CD4-positive, alpha-beta T cell (primary cell): ENCODE measurements around the gene ITIH2. TPM values are rescaled to one million over a fixed set of nuclear protein-coding genes. Genes with fewer than 3 reads are reported as not detected.

Experiments used
- ATAC-seq: fragments of 200-7000 bp; cut with Tn5 transposase; one replicate; pipeline ENCODE4 v1.10.0; 2022; ENCODE audit warnings: mild to moderate bottlenecking; ENCODE audit not compliant: poor library complexity
- CTCF ChIA-PET: fragments of 350-600 bp; sonication (Branson Sonifier 250); formaldehyde crosslinking; loops from one replicate; lab custom pipeline; 2021; ENCODE audit warnings: antibody characterized with exemption, inconsistent platforms; lab: Charles Lee
- POLR2A ChIA-PET: fragments of 350-600 bp; sonication (Branson Sonifier 250); formaldehyde crosslinking; loops from one replicate; lab custom pipeline; 2021; ENCODE audit warnings: antibody characterized with exemption, inconsistent platforms; lab: Charles Lee
- DNase-seq, 14 experiments: peaks; one replicate each; pipeline ENCODE4 v3.0.0-alpha.2; 2013 to 2020; ENCODE audit warnings: mixed read lengths in 2 of 14
- H3K27ac ChIP-seq, 2 donors: one replicate each; pipeline versions ENCODE4 v1.5.1 to v1.7.0; 2013; ENCODE audit warnings: low read length in 2 of 2, low read depth in 1 of 2, mild to moderate bottlenecking in 1 of 2
- H3K27me3 ChIP-seq, 2 experiments: 1 replicate in 1 of 2; 2 replicates in 1 of 2; pipeline versions ENCODE4 v1.6.1 to v1.7.0; 2013; ENCODE audit warnings: low read length in 2 of 2, control low read depth in 1 of 2, mild to moderate bottlenecking in 1 of 2, moderate library complexity in 1 of 2; ENCODE audit not compliant: insufficient read depth in 2 of 2, control insufficient read depth in 1 of 2
- H3K36me3 ChIP-seq: one replicate; pipeline ENCODE4 v1.6.1; 2013; ENCODE audit warnings: low read length, control low read depth; ENCODE audit not compliant: insufficient read depth
- H3K4me1 ChIP-seq: one replicate; pipeline ENCODE4 v1.6.1; 2013; ENCODE audit warnings: low read length, control low read depth; ENCODE audit not compliant: insufficient read depth
- H3K4me3 ChIP-seq: one replicate; pipeline ENCODE4 v1.5.1; 2013; ENCODE audit warnings: mild to moderate bottlenecking, low read length, moderate library complexity
- H3K9me3 ChIP-seq, 2 experiments: 1 replicate in 1 of 2; 2 replicates in 1 of 2; pipeline versions ENCODE4 v1.6.1 to v1.7.0; 2013; ENCODE audit warnings: low read length in 2 of 2, mild to moderate bottlenecking in 2 of 2, control low read depth in 1 of 2, moderate library complexity in 1 of 2; ENCODE audit not compliant: control insufficient read depth in 1 of 2, insufficient read depth in 1 of 2
- H3K27ac Mint-ChIP-seq: one replicate; pipeline ENCODE4 v1.8.0; 2020; ENCODE audit warnings: mixed read lengths
- H3K27me3 Mint-ChIP-seq: one replicate; pipeline ENCODE4 v1.8.0; 2021; ENCODE audit warnings: mixed read lengths
- H3K36me3 Mint-ChIP-seq: one replicate; pipeline ENCODE4 v1.8.0; 2021; ENCODE audit warnings: low read depth, mixed read lengths
- H3K4me1 Mint-ChIP-seq: one replicate; pipeline ENCODE4 v1.8.0; 2021; ENCODE audit warnings: low read depth, mixed read lengths
- H3K4me3 Mint-ChIP-seq: one replicate; pipeline ENCODE4 v1.8.0; 2020; ENCODE audit warnings: mild to moderate bottlenecking, mixed read lengths
- H3K9me3 Mint-ChIP-seq: one replicate; pipeline ENCODE4 v1.8.0; 2020; ENCODE audit warnings: mixed read lengths
- CTCF ChIP-seq: fragments of 200-600 bp; IDR thresholded peaks from one replicate; pipeline ENCODE4 v1.8.0; 2022; ENCODE audit warnings: antibody characterized with exemption, mild to moderate bottlenecking
- intact Hi-C, 2 experiments: fragments of 100-400 bp; cut with DNase I in 1 of 2; cut with micrococcal nuclease in 1 of 2; formaldehyde crosslinking; loops; one replicate each; pipeline versions ENCODE4 v1.15.1 to v1.9.0; 2023 to 2025; cut with DNase I, micrococcal nuclease
- total RNA-seq, 174 experiments: library from RNA in 2 of 174; stranded (reverse) in 2 of 174; gene quantifications; one replicate each; pipeline ENCODE4 v1.2.3 and lab custom pipeline; 2021 to 2026

The ITIH2 gene
- total RNA-seq, 2 experiments from 2014 or later = not detected

- peaks cover 93% of the 10 kb centered on the region for H3K36me3 Mint-ChIP-seq
Observed at GRCh38 chr10:7767209-7767608, 64.1 kb downstream of the ITIH2 start.

GRCh38 chr10:7768417-7768816 lies 65.3 kb downstream of the ITIH2 start:
- no peaks in the 10 kb centered on the region for H3K9me3 ChIP-seq
- no peaks in the 10 kb centered on the region for H3K4me1 Mint-ChIP-seq
- peaks cover 95% of the 10 kb centered on the region for H3K36me3 Mint-ChIP-seq
- ChIA-PET POLR2A (no interaction called here), CTCF (no interaction called here)
- ATAC-seq (no peak), DNase-seq (no peak)
- H3K27me3 Mint-ChIP-seq = no peaks in the 10 kb centered on the region
- no peak for TF ChIP-seq CTCF
- no peaks in the 10 kb centered on the region for H3K4me1 ChIP-seq
- no peaks in the 10 kb centered on the region for H3K9me3 Mint-ChIP-seq
- no peak overlapping the region for H3K27ac ChIP-seq
- H3K36me3 ChIP-seq = peaks cover 69% of the 10 kb centered on the region
- intact Hi-C loops = no loop called here
- H3K4me3 Mint-ChIP-seq = no peak overlapping the region
- H3K27ac Mint-ChIP-seq = no peak overlapping the region
- H3K4me3 ChIP-seq = no peak overlapping the region
- no peaks in the 10 kb centered on the region for H3K27me3 ChIP-seq

More at GRCh38 chr10:7767209-7767608, 64.1 kb downstream of the ITIH2 start:
- Histone ChIP-seq H3K9me3 (no peaks in the 10 kb centered on the region), H3K4me1 (no peaks in the 10 kb centered on the region), H3K27me3 (no peaks in the 10 kb centered on the region), H3K4me3 (no peak overlapping the region), H3K36me3 (peaks cover 67% of the 10 kb centered on the region), H3K27ac (no peak overlapping the region)
- POLR2A ChIA-PET = no interaction called here
- no peak overlapping the region for H3K27ac Mint-ChIP-seq
- CTCF ChIA-PET = no interaction called here
- no peaks in the 10 kb centered on the region for H3K4me1 Mint-ChIP-seq
- TF ChIP-seq CTCF = no peak
- intact Hi-C loops = no loop called here
- DNase-seq (no peak), ATAC-seq (no peak)
- no peaks in the 10 kb centered on the region for H3K27me3 Mint-ChIP-seq
- H3K4me3 Mint-ChIP-seq = no peak overlapping the region
- H3K9me3 Mint-ChIP-seq = no peaks in the 10 kb centered on the region

- Histone ChIP-seq H3K4me1 (no peaks in the 10 kb centered on the region), H3K27me3 (no peaks in the 10 kb centered on the region), H3K27ac (no peak overlapping the region), H3K36me3 (peaks cover 61% of the 10 kb centered on the region), H3K9me3 (no peaks in the 10 kb centered on the region), H3K4me3 (no peak overlapping the region)
- Mint-ChIP-seq H3K27ac (no peak overlapping the region), H3K4me3 (no peak overlapping the region), H3K9me3 (no peaks in the 10 kb centered on the region), H3K27me3 (no peaks in the 10 kb centered on the region), H3K4me1 (no peaks in the 10 kb centered on the region), H3K36me3 (peaks cover 86% of the 10 kb centered on the region)
- TF ChIP-seq CTCF = no peak
- ChIA-PET POLR2A (interaction anchor here (1.1 kb wide), 1 partner anchor 14 kb away, joined by 4 read pairs; the partner anchor contains the start of genes ATP5F1C and KIN), CTCF (no interaction called here)
- DNase-seq (no peak), ATAC-seq (no peak)
- intact Hi-C loops = no loop called here
Observed at GRCh38 chr10:7773845-7774801, 71.0 kb downstream of the ITIH2 start.
